ENCODE measurements around the gene DBR1.
A peak's percentile ranks its signal among the peaks of the same experiment; 100 is the strongest.

Gene DBR1

GRCh38 chr3:138125548-138126221 is 49.0 kb downstream of the DBR1 start:
- no peak overlapping the region for H3K27ac ChIP-seq
- TF ChIP-seq ZFX (IDR thresholded peaks at IDR 0.05; ENCODE audit: borderline replicate concordance) (no peak), CTCF (IDR thresholded peaks at IDR 0.05) (no peak)

- TF ChIP-seq ZFX (IDR thresholded peaks at IDR 0.05; ENCODE audit: borderline replicate concordance): no peak
- TF ChIP-seq CTCF (IDR thresholded peaks at IDR 0.05): no peak
Measured at GRCh38 chr3:138124706-138125355, 49.9 kb downstream of the DBR1 start.

GRCh38 chr3:138124188-138124587 is 50.5 kb downstream of the DBR1 start:
- TF ChIP-seq CTCF (IDR thresholded peaks at IDR 0.05) (no peak), ZFX (IDR thresholded peaks at IDR 0.05; ENCODE audit: borderline replicate concordance) (no peak)
- no peak overlapping the region for H3K27ac ChIP-seq

More at GRCh38 chr3:138124706-138125355, 49.9 kb downstream of the DBR1 start:
- no peak overlapping the region for H3K27ac ChIP-seq

- TF ChIP-seq CTCF (IDR thresholded peaks at IDR 0.05): no peak
- TF ChIP-seq ZFX (IDR thresholded peaks at IDR 0.05; ENCODE audit: borderline replicate concordance): no peak
- H3K27ac ChIP-seq: no peak overlapping the region
Measured at GRCh38 chr3:138119423-138119766, 55.3 kb downstream of the DBR1 start.

GRCh38 chr3:138118612-138119422 is 55.9 kb downstream of the DBR1 start:
- no peak overlapping the region for H3K27ac ChIP-seq
- TF ChIP-seq CTCF (IDR thresholded peaks at IDR 0.05) (peak; percentile 91), ZFX (IDR thresholded peaks at IDR 0.05; ENCODE audit: borderline replicate concordance) (no peak)

- TF ChIP-seq ZFX (IDR thresholded peaks at IDR 0.05; ENCODE audit: borderline replicate concordance) (no peak), CTCF (IDR thresholded peaks at IDR 0.05) (peak; percentile 78)
- H3K27ac ChIP-seq: no peak within 1 kb of the TSS
Measured at GRCh38 chr3:138114988-138115971, 59.4 kb downstream of the DBR1 start, which contains the start of gene DZIP1L. TSS of gene DZIP1L (minus strand) at chr3:138115608. CDS start at chr3:138103971, 11,637 bp downstream.

Data from 22Rv1 (cell line).